Sciatic nerve (tissue), 2 donors: ENCODE measurements around the gene ARHGEF16. TPM values are rescaled to one million over a fixed set of nuclear protein-coding genes. Genes with fewer than 3 reads are reported as not detected.

Source experiments
- ATAC-seq: fragments of 200-7000 bp; cut with Tn5 transposase; one replicate; pipeline ENCODE4 v1.9.1; 2020; ENCODE audit warnings: mild to moderate bottlenecking, moderate library complexity
- DNase-seq: peaks from one replicate; pipeline ENCODE4 v3.0.0-alpha.2; 2020; ENCODE audit warnings: low spot score
- intact Hi-C: fragments of 100-400 bp; cut with DNase I; formaldehyde crosslinking; loops from one replicate; pipeline ENCODE4 v1.14.2; 2022
- total RNA-seq: library from RNA; stranded (reverse); fragmentation: NEBNext Ultra II Directional; extraction: Animal tissue kit (Norgen Biotek cat#: 25700); gene quantifications from one replicate; pipeline ENCODE4 v1.2.1, GENCODE V29; 2021
- donor health status: DM: no; HTN: no; CAD: no.
- donor health status: DM: no; HTN: no; CAD: no.

Gene ARHGEF16
- total RNA-seq, 1 donor from 2014 or later = 20.6 TPM

GRCh38 chr1:3504151-3504821, 49.8 kb downstream of the ARHGEF16 start:
- DNase-seq (peak; percentile 80), ATAC-seq (peak; percentile 85)
- intact Hi-C loops = no loop called here

GRCh38 chr1:3504822-3505153, 50.3 kb downstream of the ARHGEF16 start:
- ATAC-seq = peak; percentile 53
- intact Hi-C loops = no loop called here
- DNase-seq = no peak

- intact Hi-C loops = no loop called here
- DNase-seq = no peak
- no peak for ATAC-seq
Observed at GRCh38 chr1:3505161-3505560, 50.7 kb downstream of the ARHGEF16 start.

GRCh38 chr1:3506041-3506440, 51.6 kb downstream of the ARHGEF16 start:
- intact Hi-C loops = no loop called here
- DNase-seq = no peak
- ATAC-seq = no peak

GRCh38 chr1:3506943-3507342, 52.5 kb downstream of the ARHGEF16 start:
- ATAC-seq (no peak), DNase-seq (no peak)
- intact Hi-C loops = no loop called here

- intact Hi-C loops = no loop called here
- no peak for ATAC-seq
- DNase-seq = no peak
Observed at GRCh38 chr1:3507636-3508275, 53.3 kb downstream of the ARHGEF16 start.

GRCh38 chr1:3508757-3509415, 54.4 kb downstream of the ARHGEF16 start:
- no peak for ATAC-seq
- intact Hi-C loops = no loop called here
- no peak for DNase-seq

GRCh38 chr1:3509721-3510120, 55.3 kb downstream of the ARHGEF16 start:
- ATAC-seq (no peak), DNase-seq (no peak)
- intact Hi-C loops = no loop called here

- DNase-seq (no peak), ATAC-seq (no peak)
- intact Hi-C loops = no loop called here
Observed at GRCh38 chr1:3510136-3510955, 55.9 kb downstream of the ARHGEF16 start.

- ATAC-seq = no peak
- intact Hi-C loops = no loop called here
- DNase-seq = no peak
Observed at GRCh38 chr1:3510956-3511250, 56.4 kb downstream of the ARHGEF16 start.

GRCh38 chr1:3511306-3511705, 56.8 kb downstream of the ARHGEF16 start:
- intact Hi-C loops = no loop called here
- ATAC-seq (no peak), DNase-seq (no peak)

- no peak for ATAC-seq
- intact Hi-C loops = no loop called here
- no peak for DNase-seq
Observed at GRCh38 chr1:3511856-3512255, 57.4 kb downstream of the ARHGEF16 start.

GRCh38 chr1:3514404-3514803, 59.9 kb downstream of the ARHGEF16 start:
- intact Hi-C loops = no loop called here
- no peak for ATAC-seq
- no peak for DNase-seq

- no peak for ATAC-seq
- no peak for DNase-seq
- intact Hi-C loops = no loop called here
Observed at GRCh38 chr1:3515272-3515671, 60.8 kb downstream of the ARHGEF16 start.

- intact Hi-C loops = no loop called here
- DNase-seq = no peak
- ATAC-seq = no peak
Observed at GRCh38 chr1:3515774-3516480, 61.5 kb downstream of the ARHGEF16 start.

GRCh38 chr1:3516481-3516869, 62.0 kb downstream of the ARHGEF16 start:
- intact Hi-C loops = no loop called here
- DNase-seq (no peak), ATAC-seq (no peak)

- intact Hi-C loops = no loop called here
- no peak for DNase-seq
- no peak for ATAC-seq
Observed at GRCh38 chr1:3516911-3517675, 62.6 kb downstream of the ARHGEF16 start.

- DNase-seq (no peak), ATAC-seq (no peak)
- intact Hi-C loops = no loop called here
Observed at GRCh38 chr1:3518256-3518655, 63.8 kb downstream of the ARHGEF16 start.

GRCh38 chr1:3518756-3519155, 64.3 kb downstream of the ARHGEF16 start:
- intact Hi-C loops = no loop called here
- no peak for DNase-seq
- no peak for ATAC-seq
